Skin of body (tissue), 2 donors: Measurements from ENCODE around the gene AP5B1. TPM values are rescaled to one million over a fixed set of nuclear protein-coding genes. Genes with fewer than 3 reads are reported as not detected.
A peak's percentile ranks its signal among the peaks of the same experiment; 100 is the strongest.

ENCODE experiments used
- DNase-seq: peaks from one replicate; lab custom pipeline; 2025; lab: John Stamatoyannopoulos, UW
- total RNA-seq: library from RNA; depleted of rRNA; stranded (reverse); fragments of >200 nt; gene quantifications from one replicate; pipeline ENCODE4 v1.2.3, GENCODE V29; 2014

AP5B1 gene, protein sequence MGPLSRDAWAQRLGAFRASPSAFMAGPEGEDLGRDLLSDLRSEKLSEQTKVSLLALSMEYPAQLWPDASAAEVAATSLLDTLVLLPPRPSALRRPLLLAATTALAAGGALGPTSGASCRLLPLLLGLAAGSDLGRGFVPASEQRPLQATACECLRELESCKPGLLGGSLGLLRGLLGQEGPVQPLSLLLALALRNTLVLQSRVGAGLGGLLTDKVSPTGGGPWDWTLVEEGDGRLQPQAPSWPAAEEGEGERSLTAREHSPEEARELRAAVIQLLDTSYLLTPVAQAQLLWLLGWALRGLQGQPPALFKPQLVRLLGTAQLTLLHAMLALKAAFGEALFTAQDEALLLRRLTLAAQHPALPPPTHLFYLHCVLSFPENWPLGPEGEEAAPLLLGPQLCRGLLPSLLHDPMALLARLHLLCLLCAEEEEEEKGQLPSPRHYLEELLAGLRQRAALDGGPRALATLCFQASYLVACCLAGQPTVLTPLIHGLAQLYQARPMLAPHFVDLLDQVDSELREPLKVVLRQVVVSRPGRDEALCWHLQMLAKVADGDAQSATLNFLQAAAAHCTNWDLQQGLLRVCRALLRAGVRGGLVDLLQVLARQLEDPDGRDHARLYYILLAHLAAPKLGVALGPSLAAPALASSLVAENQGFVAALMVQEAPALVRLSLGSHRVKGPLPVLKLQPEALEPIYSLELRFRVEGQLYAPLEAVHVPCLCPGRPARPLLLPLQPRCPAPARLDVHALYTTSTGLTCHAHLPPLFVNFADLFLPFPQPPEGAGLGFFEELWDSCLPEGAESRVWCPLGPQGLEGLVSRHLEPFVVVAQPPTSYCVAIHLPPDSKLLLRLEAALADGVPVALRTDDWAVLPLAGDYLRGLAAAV
- total RNA-seq, result 6.9 TPM

DNA sequence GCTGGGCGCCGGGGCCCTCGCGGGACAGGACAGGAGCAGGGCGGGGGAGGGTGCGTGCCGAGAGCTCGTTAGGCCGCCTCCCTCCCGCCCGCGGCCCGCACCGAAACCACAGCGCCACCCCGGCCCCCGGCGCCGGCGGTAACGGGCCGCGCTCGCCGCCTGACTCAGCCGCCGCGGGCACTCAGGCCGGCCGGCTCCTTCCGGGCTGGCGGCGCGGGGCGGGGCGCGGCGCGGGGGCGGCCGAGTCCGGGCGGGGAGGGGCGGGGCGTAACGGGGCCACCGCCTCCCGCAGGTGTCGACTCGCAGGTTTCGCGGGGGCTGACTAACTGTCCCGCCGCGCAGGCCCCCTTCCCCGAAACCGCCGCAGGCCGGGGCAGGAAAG is at the start of gene AP5B1:
Gene AP5B1 (minus strand): TSS at position 207 of the 382 bp plus-strand sequence. CDS start 385 bp downstream, outside the sequence.
- no peak for DNase-seq

DNA sequence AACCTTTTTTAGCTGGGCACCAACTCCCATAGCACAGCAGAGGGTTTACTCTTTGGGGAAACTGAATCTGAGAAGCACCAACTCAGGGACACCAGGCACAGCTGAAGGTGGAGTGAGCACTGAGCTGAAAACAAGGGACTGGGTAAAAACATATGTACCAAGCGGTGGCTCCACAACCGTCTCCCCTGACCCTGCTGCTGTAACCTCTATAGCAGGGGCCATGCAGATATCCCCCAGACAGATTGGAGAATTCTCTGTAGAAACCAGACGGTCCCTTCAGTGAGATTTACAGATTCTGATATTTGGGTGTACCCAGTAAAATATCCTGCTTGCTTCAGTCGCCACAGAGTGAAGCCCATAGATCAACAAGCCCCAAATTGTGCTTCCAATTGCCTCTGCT is 48.7 kb upstream of the AP5B1 start:
- no peak for DNase-seq

- no peak for DNase-seq
These were observed 46.4 kb upstream of the AP5B1 start for GRCh38 chr11:65826984-65827735.

DNA sequence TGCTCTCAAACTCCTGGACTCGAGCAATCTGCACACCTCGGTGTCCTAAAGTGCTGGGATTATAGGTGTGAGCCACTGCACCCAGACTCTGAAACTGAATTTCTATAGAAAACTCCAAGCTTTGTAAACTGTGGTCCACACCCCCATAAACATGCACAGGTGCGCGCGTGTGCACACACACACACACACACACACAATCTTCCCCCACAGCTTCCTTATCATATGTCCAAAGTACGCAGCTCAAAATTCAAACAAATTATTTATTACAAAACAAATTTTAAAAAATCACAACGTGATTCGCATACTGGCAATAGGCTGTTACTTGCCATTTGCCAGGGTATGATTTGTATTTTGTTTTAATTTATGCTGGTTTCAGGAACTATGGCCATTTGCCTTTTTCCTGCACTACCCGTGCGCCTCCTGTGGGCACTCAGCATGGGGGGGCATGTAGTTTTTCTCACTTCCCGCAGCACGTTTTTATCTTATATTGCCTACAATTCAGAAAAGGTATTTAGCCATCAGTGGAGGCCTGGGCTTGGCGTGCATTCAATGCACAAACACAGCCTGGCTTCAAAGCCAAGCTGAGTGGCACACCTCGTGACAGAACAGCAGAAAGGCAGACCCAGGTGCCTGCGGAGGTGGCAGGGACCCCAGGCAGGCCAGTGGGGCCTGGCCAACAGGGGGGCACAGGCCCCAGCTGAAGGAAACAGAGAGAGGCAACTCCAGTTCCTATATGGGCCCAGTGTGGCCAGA is 42.2 kb upstream of the AP5B1 start:
- DNase-seq, result no peak

- no peak for DNase-seq
These were observed 40.3 kb upstream of the AP5B1 start for GRCh38 chr11:65821107-65821506.

DNA sequence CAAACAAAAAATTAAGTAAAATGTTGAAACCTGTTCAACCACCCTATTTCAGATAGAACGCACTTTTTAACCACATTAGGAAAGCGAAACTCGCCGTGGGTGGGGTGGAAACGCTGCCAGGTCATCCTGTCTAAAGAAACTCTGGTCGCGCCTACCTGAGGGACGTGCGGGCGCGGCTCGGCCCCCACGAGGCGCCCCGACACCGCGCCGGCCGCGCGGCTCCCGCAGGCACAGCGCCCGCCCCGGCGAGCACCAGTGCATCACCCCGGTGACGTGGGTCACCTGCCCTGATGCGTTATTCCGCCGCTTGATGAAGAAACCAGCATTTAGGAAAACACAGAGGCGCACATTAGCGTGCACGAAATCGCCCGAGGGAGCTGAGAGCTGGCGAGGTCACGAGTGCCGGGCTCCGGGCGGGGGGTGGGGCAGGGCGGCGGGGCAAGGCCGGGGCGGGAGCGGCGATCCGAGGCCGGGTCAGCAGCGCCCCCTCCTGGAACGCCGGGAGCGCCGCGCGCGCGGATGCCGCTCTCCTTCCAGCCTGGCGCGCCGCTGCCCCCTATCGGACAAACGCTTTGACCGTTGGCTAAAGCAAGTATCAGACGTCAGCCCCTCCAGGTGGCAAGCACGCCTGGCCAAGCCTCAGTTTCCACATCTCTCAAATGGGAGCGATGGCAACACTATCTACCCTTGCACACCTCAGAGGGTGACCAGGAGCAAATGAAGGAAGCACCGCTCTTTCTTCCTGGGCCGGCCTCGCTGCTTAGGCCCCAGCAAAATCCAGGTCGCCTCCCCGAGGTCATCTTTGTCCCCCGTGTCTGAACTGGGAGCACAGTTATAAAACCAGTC is 37.3 kb upstream of the AP5B1 start:
- peak; percentile 75 for DNase-seq

DNA sequence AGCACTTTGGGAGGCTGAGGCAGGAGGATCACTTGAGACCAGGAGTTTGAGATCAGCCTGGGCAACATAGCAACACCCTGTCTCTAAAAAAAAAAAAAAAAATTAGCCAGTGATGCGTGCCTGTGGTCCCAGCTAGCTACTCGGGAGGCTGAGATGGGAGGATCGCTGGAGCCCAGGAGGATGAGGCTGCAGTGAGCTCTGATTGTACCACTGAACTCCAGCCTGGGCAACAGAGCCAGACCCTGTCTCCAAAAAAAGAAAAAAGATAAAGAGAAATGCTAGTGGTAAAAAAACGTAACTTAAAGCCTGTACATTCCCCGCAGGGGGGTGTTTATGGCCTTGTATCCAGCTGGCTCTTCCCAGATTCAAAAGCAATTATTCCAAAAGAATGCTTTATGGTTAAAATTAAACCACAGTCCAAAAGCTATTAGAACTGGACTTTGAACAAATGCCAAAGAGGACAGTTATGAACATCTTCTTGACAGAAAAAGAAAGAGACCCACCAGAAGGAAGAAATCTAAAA is 36.6 kb upstream of the AP5B1 start:
- DNase-seq, result no peak

GRCh38 chr11:65816696-65817095 is 35.9 kb upstream of the AP5B1 start:
- no peak for DNase-seq

DNA sequence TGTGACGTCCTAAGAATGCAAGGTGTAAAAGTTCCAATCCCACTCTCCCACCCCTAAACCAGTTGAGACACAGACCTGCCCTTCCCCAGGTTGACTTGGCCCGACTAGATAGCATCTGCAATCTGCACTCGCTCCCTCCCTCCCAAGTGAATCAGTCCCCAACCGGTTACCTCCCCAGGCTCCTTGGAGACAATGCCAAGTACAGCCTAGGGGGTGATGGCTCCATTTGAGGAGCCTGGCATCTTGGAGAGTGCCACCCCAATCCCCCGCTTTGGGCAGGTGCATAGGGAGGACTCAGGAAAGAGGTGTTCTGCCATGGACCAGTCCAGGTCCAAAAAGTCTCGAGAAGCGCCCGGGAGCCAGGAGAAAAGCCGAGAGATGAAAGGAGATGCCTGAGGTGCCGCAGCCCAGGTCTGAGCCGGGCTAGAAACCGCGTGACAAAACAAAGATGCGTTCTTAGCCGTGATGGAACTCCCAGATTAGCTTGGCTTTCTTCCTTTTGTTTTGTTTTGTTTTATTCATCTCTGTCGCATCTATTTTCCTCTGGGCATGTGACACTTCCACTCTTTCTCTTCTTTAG is 34.3 kb upstream of the AP5B1 start:
- no peak for DNase-seq

GRCh38 chr11:65814131-65814985 is 33.6 kb upstream of the AP5B1 start:
- DNase-seq, result no peak

DNA sequence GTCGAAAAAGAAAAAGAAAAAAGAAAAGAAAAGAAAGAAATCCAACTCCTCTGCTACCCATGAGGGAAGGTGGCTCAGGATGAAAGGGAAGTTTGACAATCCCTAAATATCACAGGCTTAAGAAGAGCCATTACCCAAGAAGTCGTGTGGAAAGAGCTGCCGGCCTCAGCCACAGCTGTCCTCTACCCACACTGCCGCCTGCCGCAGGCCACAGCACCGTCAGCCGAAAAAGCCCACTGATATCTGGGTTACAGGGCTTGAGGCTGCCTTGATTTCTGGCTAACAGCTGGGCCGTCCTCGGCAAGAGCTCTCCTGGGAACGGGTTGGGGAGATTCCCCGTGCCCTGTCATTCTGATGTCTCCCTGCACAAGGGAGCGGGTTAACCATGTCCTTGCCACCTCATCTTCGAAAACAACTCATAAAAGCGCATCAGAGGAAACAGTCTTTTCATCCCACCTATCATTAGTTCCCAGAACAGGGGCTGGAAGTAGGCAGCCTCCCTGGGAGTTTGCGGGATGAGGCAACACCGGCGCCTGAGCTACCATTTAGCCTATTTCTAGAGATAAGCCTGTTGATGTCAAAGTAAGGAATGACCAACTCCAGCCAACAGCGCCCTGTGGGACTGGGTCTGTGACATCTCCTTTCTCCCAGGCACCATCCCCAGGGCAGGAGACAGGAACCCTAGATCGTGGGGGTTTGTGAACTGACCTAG is 31.1 kb upstream of the AP5B1 start:
- DNase-seq, result no peak

- DNase-seq, result no peak
These were observed 29.5 kb upstream of the AP5B1 start for GRCh38 chr11:65810046-65810868.

- DNase-seq, result no peak
These were observed 28.7 kb upstream of the AP5B1 start for GRCh38 chr11:65809496-65809895.

DNA sequence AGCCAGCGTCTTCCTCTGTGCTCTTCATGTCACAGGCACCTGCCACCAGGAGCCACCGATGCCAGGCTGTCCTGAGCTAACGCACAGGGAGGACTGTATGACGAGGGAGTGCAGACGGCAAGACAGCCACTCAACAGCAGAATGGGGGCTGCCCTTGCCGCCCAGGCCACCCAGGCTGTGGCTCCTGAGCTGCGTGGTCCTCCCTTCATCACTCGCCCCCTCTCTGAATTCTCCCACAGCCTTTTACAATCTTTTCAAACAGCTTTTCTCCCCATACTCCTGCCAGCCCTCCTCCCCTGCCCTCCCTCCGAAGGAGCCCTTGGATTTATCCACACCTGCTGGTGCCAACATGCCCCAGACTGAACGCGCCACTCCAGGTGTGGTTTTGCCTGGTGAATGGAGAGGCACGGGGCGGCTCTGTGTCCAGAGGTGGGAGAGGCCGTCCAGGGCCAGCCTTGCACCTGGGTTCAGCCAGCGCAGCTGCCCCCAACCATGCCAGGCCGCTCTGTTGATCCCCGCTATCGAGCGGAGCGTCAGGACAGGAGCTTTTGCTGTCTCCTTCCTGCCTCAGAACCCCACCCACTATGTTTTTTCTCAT is 28.1 kb upstream of the AP5B1 start:
- no peak for DNase-seq

GRCh38 chr11:65806979-65807378 is 26.2 kb upstream of the AP5B1 start:
- no peak for DNase-seq

DNA sequence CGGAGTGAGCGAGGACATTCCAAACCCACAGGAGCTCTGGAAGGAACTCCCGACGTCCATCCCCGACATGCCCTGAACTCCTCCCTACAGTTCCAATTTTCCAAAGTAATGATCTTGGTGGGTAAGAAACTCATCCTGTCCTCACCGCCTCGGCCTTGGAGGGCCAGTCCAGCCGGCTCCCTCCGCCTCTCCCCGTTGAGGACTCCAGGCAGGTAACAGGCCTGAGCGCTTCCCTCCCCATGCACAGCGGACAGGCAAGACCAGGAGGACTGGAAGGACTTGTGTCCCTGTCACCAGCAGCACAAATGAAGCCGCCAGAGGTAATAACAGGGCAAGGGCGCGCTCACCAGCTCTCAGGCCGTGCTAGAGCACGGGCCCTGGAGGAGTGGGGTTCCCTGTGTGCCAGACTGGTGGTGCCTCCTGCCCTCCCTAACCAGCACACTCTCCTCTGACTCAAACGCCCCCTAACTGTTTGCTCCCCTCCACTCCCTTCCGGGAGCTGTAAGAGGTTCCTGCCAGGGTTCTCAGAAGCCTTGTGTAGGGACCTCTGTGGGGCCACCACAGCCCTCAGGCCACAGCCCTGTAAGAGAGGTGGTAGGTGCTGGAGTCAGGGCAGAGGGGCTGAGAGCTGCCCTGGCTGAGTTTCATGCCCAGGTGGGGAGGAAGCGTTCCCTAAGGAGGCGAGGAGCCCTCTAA is 23.2 kb upstream of the AP5B1 start:
- no peak for DNase-seq
